ENCODE measurements around the gene RBM15. TPM values are rescaled to one million over a fixed set of nuclear protein-coding genes. Genes with fewer than 3 reads are reported as not detected.

Gene RBM15
- total RNA-seq, 1 experiment from 2014 or later, result 36.1 TPM

DNA sequence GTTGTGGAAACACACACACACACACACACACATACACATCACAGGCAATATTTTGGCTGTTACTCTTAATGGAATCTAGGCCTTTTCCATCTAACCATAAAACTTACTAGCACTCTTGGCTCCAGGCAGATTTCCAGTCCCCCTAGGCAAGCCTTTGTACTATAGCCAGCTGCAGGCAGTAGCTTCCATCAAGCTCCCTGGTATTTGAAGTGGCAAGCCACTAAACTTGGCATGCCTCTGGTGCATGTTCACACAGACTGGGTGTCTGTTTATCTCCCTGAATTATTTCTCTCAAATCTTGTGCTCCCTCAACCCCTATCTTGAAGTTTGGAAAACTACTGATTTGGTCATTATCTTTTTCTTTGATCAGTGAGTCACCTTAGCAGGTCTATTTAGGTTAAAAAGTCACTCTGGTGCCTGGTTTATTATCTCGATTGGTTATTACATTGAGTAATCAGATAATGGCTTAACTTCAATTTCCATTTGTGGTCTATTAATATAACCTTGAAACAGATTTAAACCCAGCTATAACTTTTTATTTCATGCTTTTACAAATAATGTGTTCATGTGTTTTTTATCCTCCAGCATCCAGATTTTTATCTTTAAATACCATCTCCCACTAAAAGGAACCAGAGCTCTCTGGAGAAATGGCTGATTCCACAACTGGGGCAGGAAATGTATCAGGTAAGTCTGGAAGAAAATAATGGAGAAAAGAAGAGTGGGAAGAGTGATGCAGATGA lies 2.7 kb upstream of the RBM15 start:
- Mint-ChIP-seq H3K9me3 (ENCODE audit: unreplicated experiment) (no peaks in the 10 kb centered on the region), H3K36me3 (ENCODE audit: insufficient read depth, unreplicated experiment) (peaks cover 22% of the 10 kb centered on the region), H3K4me1 (ENCODE audit: low read depth, unreplicated experiment) (peaks cover 15% of the 10 kb centered on the region), H3K27me3 (ENCODE audit: insufficient read depth, unreplicated experiment) (no peaks in the 10 kb centered on the region), H3K4me3 (ENCODE audit: unreplicated experiment) (no peak overlapping the region), H3K27ac (ENCODE audit: unreplicated experiment) (peak overlapping the region; percentile 88)
- Histone ChIP-seq H3K27me3 (replicated peaks; ENCODE audit: control insufficient read depth, insufficient read depth, low read length) (no peaks in the 10 kb centered on the region), H3K9me3 (no peaks in the 10 kb centered on the region), H3K4me3 (ENCODE audit: low read depth, low read length) (no peak overlapping the region), H3K36me3 (ENCODE audit: control insufficient read depth, insufficient read depth, low read length) (no peaks in the 10 kb centered on the region), H3K4me1 (peaks cover 18% of the 10 kb centered on the region; the same call in 1 of the 2 replicates)
- POLR2A ChIA-PET, result no interaction called here
- TF ChIP-seq, protein P1, sequence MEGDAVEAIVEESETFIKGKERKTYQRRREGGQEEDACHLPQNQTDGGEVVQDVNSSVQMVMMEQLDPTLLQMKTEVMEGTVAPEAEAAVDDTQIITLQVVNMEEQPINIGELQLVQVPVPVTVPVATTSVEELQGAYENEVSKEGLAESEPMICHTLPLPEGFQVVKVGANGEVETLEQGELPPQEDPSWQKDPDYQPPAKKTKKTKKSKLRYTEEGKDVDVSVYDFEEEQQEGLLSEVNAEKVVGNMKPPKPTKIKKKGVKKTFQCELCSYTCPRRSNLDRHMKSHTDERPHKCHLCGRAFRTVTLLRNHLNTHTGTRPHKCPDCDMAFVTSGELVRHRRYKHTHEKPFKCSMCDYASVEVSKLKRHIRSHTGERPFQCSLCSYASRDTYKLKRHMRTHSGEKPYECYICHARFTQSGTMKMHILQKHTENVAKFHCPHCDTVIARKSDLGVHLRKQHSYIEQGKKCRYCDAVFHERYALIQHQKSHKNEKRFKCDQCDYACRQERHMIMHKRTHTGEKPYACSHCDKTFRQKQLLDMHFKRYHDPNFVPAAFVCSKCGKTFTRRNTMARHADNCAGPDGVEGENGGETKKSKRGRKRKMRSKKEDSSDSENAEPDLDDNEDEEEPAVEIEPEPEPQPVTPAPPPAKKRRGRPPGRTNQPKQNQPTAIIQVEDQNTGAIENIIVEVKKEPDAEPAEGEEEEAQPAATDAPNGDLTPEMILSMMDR (IDR thresholded peaks at IDR 0.05; ENCODE audit: insufficient read depth in 1 of 2, low read depth in 1 of 2, low read length in 1 of 2, severe bottlenecking in 1 of 2, unreplicated experiment in 1 of 2), result no peak
- CTCF ChIA-PET, result no interaction called here
- BruUV-seq (replicated peaks), result no TSS peak
- intact Hi-C loops (cut with micrococcal nuclease; ENCODE audit: unreplicated experiment), result loop anchor here (5.0 to 10.0 kb wide), 2 partner anchors 56 to 128 kb away; partner anchors contain the start of gene SLC16A4
- peak; percentile 9 to 49 for DNase-seq

DNA sequence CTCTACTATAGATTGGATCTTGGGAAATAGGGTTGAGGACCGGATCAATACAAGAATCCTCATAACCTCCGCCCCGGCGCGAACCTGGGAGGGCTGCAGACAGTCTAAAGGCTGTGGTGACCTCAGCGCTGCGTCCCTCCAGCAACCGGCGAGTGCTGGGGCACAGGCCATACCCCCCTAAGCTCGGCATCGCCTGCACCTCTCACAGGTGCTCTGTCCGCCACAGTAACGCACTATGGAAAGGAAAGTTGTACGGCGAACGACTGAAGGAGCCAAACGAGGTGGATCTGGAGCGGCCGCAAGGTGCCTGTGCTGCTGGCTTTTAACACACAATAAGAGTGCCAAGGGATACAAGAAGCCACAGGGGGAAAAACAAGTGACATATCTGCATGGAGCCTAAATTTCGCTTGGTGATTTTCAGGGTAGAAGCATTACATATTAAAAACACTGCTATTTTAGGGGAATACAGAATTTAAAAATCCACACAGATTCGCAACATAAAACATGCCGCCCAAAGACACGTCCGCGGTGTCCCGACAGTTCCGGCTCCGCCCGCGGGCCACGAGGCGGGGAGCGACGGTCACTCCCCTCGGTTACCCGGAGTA lies 1.4 kb upstream of the RBM15 start:
- Mint-ChIP-seq H3K27ac (ENCODE audit: unreplicated experiment) (no peak overlapping the region), H3K4me3 (ENCODE audit: unreplicated experiment) (no peak overlapping the region), H3K9me3 (ENCODE audit: unreplicated experiment) (no peaks in the 10 kb centered on the region), H3K4me1 (ENCODE audit: low read depth, unreplicated experiment) (peaks cover 15% of the 10 kb centered on the region), H3K27me3 (ENCODE audit: insufficient read depth, unreplicated experiment) (no peaks in the 10 kb centered on the region), H3K36me3 (ENCODE audit: insufficient read depth, unreplicated experiment) (peaks cover 31% of the 10 kb centered on the region)
- Histone ChIP-seq H3K36me3 (ENCODE audit: control insufficient read depth, insufficient read depth, low read length) (no peaks in the 10 kb centered on the region), H3K9me3 (no peaks in the 10 kb centered on the region), H3K27me3 (replicated peaks; ENCODE audit: control insufficient read depth, insufficient read depth, low read length) (no peaks in the 10 kb centered on the region), H3K4me1 (peaks cover 18% of the 10 kb centered on the region; the same call in 1 of the 2 replicates), H3K4me3 (ENCODE audit: low read depth, low read length) (peak overlapping the region; percentile 73)
- intact Hi-C loops (cut with micrococcal nuclease; ENCODE audit: unreplicated experiment), result loop anchor here (1.0 to 10.0 kb wide), 3 partner anchors 54 to 127 kb away; partner anchors contain the start of genes LAMTOR5 and SLC16A4
- ChIA-PET CTCF (interaction anchor here (0.6 to 2.1 kb wide), 14 partner anchors 8 to 1048 kb away, joined by 3 to 11 read pairs (median 4); no protein-coding TSS in a partner anchor), POLR2A (interaction anchor here (0.5 to 2.1 kb wide), 8 partner anchors 11 to 303 kb away, joined by 3 to 8 read pairs (median 4); partner anchors contain the start of gene STRIP1)
- TF ChIP-seq, protein P1 (IDR thresholded peaks at IDR 0.05; ENCODE audit: insufficient read depth in 1 of 2, low read depth in 1 of 2, low read length in 1 of 2, severe bottlenecking in 1 of 2, unreplicated experiment in 1 of 2), result no peak
- TSS peak; percentile 71 for BruUV-seq (replicated peaks)
- peak; percentile 40 to 50 for DNase-seq

DNA sequence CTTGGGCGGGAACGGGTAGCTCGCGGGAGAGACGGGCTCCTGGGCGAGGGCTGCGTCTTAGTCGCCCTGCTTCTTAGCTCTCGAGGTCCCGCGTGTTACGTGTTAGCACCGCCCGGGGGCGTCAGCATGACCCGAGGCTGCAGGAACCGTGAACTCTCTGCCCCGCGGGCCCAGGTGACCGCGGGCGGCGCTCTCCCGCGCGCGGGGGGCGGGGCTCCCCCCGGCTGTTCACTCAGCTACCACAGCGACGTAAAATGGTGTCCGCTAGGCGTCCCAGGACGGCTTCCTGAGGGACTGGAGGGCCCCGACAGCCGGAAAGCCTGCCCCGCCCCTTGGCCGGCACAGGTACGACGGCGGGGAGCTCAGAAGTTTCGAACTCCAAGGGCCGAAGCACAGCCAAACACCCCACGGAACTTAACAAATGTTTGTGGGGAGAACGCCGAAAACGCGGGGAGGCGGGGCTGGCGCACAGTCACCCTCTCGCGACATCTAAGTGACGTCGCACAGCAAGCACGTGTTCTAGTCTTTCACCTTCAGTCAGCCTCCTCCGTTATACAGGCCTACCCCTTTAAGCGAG lies 780 bp upstream of the RBM15 start:
- H3K27me3 ChIP-seq (replicated peaks; ENCODE audit: control insufficient read depth, insufficient read depth, low read length), result no peaks in the 10 kb centered on the region
- H3K9me3 ChIP-seq, result no peaks in the 10 kb centered on the region
- no peaks in the 10 kb centered on the region for H3K36me3 ChIP-seq (ENCODE audit: control insufficient read depth, insufficient read depth, low read length)
- BruUV-seq (replicated peaks), result no TSS peak
- H3K36me3 Mint-ChIP-seq (ENCODE audit: insufficient read depth, unreplicated experiment), result peaks cover 37% of the 10 kb centered on the region
- H3K27me3 Mint-ChIP-seq (ENCODE audit: insufficient read depth, unreplicated experiment), result no peaks in the 10 kb centered on the region
- peak; percentile 91 to 92 for DNase-seq
- H3K4me1 ChIP-seq, result peaks cover 18% of the 10 kb centered on the region; the same call in 1 of the 2 replicates
- peaks cover 15% of the 10 kb centered on the region for H3K4me1 Mint-ChIP-seq (ENCODE audit: low read depth, unreplicated experiment)
- POLR2A ChIA-PET, result interaction anchor here (0.5 to 2.1 kb wide), 14 partner anchors 10 to 304 kb away, joined by 3 to 8 read pairs (median 4); partner anchors contain the start of genes KCNC4, SLC16A4 and STRIP1
- no peaks in the 10 kb centered on the region for H3K9me3 Mint-ChIP-seq (ENCODE audit: unreplicated experiment)
- no peak overlapping the region for H3K4me3 Mint-ChIP-seq (ENCODE audit: unreplicated experiment)
- CTCF ChIA-PET, result interaction anchor here (0.6 to 2.1 kb wide), 21 partner anchors 9 to 1360 kb away, joined by 3 to 11 read pairs (median 4); no protein-coding TSS in a partner anchor
- intact Hi-C loops (cut with micrococcal nuclease; ENCODE audit: unreplicated experiment), result loop anchor here (1.0 to 10.0 kb wide), 3 partner anchors 54 to 126 kb away; partner anchors contain the start of genes LAMTOR5 and SLC16A4
- H3K4me3 ChIP-seq (ENCODE audit: low read depth, low read length), result peak overlapping the region; percentile 73
- no peak overlapping the region for H3K27ac Mint-ChIP-seq (ENCODE audit: unreplicated experiment)
- TF ChIP-seq, protein P1 (IDR thresholded peaks at IDR 0.05; ENCODE audit: insufficient read depth in 1 of 2, low read depth in 1 of 2, low read length in 1 of 2, severe bottlenecking in 1 of 2, unreplicated experiment in 1 of 2), result peak in 1 of 2 experiments; percentile 31
